ENCODE results near the gene STXBP1.

Gene STXBP1

DNA sequence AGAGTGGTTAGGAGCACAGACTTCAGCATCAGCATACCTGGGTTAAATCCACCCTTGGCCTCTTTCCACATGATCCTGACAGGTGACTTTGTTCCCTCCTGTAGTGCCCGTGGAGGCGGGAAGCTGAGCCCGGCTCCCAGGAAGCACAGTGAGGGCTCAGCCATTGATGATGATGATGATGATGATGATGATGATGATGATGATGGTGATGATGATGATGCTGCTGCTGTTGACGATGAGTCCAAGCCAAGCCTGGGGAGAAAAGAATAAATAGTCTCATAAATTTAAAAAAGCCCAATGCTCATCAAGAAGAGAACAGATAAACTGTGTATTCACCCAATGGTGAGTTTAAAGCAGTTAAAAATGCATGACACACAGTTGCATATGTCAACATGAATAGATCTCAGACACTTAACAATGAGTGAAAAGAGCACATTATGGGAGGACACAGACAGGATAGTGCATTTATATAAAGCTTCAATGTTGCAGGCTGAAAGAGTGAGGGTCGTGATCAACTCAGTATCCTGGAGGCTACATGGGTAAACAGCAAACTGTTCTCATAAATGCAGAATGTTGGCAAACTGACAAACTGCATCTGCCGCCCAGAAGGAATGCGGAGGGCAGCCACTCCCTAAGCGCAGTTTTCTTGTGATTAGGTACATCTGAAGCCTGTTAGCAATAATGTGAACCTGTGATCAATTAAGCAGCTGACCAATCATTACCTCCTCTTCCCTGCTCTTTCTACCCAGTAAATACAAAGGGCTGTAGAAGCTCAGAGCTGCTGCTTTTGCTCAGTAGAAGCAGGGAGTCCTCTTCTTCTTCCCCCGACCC, 83.0 kb downstream of the STXBP1 start:
- no peak for DNase-seq

DNA sequence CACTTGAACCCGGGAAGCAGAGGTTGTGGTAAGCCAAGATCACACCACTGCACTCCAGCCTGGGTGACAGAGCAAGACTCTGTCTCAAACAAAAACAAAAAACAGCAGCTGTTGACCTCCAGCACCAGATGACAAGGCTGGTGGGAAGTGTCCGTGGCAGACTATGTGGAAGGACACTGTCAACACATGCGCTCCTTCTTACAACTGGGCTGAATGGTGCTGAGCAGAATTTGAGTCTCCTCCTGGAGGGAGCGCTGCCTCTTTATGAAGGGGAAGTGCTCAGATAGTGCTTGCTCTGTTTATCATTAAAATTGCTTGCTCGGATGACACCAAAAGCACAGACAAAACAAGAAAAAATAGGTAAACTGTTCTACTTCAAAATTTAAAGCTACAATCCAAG, 85.5 kb downstream of the STXBP1 start:
- DNase-seq: no peak

DNA sequence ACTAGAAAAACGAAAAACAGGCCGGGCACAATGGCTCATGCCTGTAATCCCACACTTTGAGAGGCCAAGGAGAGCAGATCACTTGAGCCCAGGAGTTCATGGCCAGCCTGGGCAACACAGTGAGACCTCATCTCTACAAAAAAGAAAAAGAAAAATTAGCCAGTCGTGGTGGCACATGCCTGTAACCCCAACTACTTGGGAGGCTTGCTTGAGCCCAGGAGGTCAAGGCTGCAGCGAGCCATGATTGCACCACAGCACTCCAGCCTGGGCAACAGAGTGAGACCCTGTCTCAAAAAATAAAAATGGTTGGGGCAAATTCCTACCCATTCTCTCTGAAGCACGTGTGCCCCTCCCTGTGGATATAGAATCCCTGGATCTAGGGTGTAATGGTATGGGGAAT, 86.3 kb downstream of the STXBP1 start:
- no peak for DNase-seq

DNA sequence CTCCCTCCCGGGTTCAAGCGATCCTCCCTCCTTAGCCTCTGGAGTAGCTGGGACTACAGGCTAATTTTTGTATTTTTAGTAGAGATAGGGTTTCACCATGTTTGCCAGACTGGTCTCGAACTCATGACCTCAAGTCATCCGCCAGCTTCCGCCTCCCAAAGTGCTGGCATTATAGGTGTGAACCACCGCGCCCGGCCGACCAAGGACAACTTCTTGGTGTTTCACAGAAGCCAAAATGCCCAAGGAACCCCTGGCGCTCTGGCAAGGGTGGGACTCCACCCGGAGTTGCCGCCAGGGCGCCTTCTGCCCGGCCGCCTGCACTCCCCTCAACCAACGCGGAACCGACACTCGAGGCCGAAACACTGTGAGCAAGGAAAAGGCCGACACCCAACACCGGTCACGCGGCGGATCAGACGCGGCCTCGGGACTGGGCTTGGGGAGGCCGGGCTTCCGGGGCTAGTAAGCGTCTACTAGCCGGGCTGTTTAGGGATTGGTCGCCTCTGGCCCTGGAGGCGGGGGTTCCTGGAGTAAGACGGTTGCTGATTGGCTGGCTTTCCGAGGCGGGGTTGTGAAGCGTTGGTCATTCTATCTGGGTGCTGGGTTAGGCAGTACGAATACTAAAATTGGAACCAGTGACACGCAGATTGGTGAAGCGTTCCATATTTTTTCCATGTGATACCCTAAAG, 87.1 kb downstream of the STXBP1 start:
- peak; percentile 93 for DNase-seq

DNA sequence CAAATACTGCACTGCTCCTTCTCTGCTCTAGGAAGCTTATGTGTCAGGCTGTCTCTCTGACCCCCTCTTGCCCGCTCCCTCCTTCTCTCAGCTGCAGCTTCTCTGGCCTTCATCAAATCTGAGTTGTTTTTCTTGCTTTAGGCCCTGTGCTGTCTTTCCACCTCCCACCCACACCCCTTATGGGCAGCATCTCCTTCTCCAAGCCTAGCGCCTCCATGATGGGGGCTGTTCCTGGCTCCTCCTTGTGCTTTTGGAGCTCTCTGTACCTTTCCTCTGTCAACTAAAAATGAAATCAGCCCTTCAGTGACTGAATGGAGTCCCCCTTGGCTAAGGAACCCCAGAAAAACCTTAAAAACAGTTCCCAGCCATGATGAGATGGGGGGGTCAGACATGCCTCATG, 88.1 kb downstream of the STXBP1 start:
- no peak for DNase-seq

DNA sequence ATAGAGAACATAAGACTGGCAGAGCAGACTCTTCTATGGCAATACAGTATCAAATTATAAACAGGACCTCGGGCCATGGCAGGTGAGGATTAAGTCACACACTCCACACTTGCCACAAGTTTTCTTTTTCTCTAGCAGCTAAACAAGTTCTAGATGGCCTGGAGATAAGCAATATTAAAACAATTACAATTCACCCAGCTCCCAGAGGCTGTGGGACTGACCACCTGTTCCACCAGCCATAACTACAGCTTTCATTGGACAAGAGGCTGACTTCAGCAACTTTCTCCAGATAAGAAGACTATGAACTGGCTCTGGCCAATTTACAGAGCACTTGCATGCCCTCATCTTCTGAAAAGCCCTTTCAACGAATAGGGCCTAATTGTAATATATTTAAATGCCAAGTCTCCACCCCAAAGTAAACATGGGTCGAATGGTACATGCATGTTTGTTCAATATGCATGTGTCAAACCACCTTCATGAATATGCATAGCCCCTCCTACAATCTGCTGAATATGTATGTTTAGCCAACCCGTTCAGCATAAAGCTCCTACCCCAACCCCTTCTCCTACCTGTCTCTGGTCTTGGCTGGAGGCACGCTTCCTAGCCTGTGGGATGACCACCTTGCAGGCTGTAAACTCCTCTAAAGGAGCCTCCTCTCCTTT, 88.6 kb downstream of the STXBP1 start:
- no peak for DNase-seq

DNA sequence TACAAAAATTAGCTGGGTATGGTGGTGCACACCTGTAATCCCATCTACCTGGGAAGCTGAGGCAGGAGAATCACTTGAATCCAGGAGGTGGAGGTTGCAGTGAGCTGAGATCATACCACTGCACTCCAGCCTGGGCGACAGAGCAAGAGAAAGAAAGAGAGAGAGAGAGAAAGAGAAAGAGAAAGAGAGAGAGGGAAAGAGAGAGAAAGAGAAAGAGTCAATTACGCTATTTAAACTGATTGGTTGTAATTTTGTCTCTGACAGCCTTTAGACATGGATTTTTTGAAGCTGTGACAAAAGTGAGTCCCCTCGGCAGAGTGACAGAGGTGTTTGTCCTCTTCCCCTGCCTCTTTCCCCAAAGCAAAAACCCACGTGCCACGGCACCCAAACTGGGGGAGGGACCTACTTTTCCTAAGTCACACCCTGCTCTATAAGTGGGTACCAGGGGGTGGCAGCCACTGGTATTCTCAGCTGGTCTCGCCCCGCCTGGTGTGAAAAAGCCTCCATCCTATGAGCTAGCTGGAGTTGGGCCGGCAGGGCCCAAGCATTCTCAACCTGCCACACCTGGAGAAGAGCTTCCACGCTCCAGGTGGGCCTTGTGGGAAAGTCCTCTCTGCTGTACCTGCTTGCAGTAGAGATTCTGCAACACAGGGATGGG, 91.3 kb downstream of the STXBP1 start:
- no peak for DNase-seq

DNA sequence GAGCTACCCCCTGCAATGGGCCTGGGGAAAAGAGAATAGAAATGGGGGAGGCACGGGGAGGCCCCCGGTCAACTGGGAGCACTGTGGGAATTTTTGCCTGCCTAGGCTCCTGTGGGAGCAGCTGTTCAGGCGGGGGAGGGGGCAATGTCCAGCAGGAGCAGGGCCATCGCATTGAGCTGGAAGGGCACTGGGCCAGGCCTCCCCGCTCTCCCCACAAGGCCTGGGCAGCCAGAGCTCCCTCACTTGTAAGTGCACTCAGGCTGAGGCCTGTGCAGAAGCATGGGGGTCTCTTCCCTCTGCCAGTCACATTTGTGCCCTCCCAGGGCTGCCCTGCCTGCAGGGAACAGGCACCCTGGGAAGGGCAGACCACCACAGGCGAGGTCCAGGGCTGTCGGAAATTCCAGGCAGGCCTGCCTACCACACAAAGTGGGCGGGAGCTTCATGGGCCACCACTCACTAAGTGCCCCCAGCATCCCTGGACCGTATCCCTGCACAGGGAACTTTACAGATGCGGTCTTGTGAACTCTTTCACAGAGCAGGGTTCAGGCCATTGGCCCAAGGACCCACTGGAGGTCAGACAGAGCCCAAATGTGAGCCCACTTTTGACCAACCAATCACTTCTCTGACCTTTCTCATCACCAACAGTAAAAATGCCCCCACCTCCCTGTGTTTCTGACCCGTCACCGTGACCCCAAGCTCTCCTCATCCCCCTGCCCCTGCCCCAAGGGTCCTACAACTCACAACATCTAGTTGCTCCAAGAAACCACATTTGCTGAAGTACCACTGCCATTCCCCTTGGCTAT, 93.7 kb downstream of the STXBP1 start:
- DNase-seq: no peak

DNA sequence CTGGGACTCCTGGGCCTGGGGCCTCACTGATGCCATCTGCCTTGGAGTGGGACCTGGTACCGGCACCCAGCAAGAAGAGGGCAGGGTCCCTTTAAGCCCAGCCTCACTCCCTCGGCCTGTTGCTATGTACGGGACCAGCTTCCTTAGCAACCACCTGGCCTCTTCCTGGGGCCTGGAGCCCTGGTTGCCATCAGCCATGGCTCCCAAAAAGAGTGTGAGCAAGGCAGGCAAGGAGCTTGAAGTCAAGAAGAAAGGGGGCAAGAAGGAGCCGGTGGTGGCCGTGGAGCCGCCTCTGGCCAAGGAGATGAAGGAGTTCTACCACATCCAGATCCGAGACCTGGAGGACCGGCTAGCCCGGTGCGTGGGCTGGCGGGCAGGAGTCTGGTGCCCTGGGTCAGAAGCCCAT, 94.8 kb downstream of the STXBP1 start, which contains the start of gene CFAP157:
TSS of gene CFAP157 (plus strand) at position 153 of the 406 bp plus-strand sequence. CDS start at position 197, 44 bp downstream.
- DNase-seq: no peak

DNA sequence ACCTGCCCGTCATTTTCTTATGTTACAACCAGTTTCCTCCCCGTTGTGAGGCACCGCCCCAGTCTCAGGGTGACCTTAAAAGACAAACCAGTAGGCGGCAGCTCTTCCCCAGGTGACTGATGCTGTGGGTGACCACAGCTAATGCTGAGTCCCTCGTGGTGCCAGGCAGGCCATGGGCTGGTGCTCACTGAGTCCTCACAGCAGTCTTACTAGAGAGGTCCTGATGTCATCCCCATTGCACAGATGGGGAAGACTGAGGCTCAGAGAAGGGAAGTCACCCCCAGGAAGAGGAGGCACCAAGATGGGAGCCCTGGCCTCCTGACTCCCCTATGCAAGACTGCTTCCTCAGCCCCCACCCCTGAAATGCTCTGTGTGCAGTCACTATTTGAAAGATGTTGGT, 95.7 kb downstream of the STXBP1 start:
- peak; percentile 50 to 72 for DNase-seq

DNA sequence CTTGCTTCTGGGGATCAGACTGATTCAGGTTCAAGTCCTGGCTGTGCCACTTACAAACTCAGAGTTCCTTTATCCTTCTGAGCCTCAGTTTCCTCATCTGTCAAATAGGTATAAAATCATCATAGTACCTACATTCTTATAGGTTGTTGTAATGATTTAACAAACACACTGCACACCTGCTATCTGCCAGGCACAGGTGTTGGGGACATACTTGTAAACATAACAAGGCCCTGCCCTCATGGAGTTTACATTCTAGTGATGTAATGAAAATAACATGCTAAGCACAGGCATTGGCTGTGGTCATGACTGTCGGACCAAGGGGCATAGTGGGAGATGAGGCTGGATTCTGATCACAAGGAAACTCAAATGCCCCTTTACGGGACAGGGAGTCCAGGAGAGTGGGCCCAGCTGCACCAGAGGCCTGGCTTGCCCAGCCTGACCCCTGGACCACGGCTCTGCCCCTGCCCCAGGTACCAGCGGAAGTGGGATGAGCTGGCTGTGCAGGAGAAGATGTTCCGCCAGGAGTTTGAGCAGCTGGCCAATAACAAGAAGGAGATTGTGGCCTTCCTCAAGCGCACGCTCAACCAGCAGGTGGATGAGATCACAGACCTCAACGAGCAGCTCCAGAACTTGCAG, 97.0 kb downstream of the STXBP1 start:
- DNase-seq: no peak

DNA sequence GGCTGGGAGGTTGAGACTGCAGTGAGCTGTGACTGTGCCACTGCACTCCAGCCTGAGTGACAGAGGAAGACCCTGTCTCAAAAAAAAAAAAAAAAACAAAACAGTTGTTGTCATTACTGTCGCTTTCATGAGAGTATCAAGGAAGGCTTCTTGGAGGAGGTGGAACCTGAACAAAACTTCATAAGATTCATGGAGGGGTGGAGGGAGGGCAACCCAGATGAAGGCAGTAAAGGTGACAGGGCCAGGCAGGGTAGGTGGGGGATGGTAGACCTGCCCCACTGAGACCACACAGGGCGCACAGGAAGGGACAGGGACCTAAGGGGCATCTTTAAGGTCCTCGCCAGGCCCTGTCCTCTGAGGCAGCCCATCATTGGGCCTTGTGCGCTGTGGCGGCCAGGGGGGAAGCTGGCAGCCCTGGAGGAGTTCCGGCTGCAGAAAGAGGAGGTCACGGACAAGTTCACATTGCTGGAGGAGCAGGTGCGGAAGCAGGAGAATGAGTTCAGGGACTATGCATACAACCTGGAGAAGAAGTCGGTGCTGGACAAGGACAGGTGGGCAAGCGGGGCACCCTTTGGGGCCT, 98.2 kb downstream of the STXBP1 start:
- DNase-seq: no peak

DNA sequence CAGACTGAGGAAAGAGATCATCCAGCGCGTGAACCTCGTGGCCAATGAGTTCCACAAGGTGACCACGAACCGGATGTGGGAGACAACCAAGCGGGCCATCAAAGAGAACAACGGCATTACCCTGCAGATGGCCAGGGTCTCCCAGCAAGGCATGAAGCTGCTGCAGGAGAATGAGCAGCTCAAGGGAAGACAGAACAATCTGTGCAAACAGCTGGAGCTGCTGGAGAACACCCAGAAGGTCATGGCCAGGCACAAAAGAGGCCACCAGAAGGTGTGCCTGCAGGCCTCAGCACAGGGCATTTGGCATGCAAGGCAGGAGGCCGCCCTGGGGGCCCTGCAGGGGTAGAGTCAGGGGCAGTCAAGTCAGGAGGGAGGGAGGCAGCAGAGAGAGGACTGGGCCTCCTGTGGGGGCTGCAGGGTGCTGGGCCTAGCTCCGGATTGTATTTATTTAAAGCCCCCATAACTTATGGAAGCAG, 99.2 kb downstream of the STXBP1 start:
- DNase-seq: peak in 1 of 2 donors; percentile 24

DNA sequence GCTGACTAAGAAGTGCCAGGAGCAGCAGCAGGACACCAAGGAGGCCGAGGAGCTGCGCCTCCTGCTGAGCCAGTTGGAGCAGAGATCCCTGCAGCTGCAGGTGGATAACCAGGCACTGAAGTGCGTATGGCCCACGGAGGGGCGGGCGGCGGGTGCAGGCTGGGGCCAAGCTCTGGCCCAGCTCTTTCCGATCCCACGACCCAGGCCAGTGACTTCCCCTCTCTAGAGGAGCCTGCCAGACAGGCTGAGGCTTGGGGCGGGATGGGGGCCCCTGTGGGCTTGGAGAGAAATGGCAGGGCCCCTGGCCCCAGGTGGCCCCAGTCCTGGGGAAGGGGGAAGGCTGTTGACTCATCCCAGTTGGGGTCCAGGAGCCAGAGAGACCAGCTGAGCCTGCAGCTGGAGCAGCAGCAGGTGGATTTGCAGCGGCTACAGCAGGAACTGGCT, 99.8 kb downstream of the STXBP1 start:
- DNase-seq: no peak

DNA sequence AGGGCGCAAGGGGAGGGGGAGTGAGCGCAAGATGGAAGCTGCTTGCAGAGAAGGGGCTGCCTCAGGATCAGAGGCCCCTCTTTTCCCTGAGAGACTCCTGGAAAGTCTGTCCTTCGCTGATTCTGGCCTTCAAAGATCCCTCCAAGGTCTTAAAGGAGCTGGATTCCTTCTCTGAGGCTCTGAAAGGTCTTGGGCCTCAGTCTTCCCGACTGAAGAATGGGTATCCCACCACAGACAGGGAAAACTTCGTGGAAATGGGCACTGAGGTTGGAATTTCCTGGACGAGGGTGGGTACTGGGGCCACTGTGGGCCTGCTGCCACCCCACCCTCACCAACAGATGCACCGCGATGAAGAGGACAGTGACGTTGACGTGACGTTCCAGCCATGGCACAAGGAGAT, 100.3 kb downstream of the STXBP1 start:
- DNase-seq: no peak

DNA sequence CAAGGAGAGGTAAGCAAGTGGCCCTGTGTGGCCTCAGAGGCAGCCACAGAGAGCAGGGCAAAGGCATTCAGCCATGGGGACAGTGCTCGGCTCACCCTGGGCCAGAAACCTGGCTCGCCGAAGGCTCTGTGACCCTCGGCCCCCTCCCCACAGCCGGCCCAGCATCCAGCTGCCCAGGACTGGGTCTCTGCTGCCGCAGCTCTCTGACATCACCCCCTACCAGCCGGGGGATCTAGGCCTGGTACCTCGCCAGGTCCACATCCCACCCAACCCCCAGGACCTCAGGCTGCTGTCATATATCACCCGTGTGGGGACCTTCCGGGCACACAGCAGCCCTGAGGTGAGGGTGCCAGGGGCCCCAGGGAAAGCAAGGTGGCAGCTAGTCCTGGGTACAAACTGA, 100.8 kb downstream of the STXBP1 start:
- DNase-seq: no peak

DNA sequence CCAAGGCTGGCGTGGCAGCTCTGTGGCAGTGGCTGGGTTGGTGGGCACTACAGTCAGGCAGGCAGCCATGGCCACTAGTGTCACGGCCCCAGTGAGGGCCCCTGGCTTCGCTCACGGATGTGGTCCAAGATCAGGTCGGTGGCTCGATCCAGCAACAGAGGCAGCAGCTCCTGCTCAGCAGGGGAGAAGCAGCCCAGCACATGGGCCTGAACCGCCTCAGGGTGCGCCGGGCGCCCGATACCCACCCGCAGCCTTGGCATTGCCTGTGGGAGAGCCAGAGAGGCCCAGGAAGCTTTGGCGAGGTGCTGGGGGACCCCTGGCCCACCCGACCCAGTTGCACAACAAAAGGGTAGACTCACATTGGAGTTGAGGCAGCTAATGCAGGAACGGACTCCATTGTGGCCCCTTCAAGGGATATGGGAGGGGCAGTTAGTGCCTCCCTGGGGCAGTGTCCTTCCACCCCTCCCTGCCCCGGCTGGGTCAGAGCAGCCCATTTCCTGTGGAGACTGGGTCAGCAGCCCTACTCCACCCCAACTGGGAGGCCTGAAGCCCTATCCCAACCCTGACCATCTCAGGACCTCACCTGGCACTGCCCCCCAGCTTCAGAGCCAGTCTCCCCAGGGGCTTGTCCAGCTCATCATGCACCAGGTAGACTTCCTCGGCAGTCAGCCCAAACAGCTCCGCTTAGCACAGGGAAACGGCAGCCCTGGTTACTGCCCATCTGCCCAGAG, 102.1 kb downstream of the STXBP1 start:
- no peak for DNase-seq

DNA sequence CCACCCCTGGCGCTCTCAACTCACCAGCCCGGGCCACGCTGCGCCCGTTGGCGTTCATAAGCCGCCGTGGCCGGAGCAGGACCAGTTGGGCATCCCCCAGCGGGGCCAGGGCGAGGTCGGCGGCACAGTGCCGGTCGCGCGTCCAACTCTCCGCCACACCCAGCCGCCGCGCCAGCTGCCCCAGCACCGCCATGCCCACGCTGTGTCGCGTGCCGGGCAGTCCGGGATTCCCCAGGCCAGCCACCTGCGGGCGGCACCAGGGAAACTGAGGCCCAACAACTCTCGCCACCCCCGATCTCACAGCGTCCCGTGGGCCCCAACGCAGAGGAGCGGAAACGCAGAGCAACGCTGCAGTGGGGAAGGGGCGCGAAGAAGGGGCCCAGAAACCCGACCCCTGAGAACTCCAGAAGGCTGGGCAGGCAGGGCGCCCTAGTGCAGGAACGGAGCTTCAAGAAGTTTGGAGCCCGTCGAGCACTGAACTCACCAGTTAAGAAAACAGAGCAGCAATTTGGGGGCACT, 102.9 kb downstream of the STXBP1 start:
- DNase-seq: no peak

DNA sequence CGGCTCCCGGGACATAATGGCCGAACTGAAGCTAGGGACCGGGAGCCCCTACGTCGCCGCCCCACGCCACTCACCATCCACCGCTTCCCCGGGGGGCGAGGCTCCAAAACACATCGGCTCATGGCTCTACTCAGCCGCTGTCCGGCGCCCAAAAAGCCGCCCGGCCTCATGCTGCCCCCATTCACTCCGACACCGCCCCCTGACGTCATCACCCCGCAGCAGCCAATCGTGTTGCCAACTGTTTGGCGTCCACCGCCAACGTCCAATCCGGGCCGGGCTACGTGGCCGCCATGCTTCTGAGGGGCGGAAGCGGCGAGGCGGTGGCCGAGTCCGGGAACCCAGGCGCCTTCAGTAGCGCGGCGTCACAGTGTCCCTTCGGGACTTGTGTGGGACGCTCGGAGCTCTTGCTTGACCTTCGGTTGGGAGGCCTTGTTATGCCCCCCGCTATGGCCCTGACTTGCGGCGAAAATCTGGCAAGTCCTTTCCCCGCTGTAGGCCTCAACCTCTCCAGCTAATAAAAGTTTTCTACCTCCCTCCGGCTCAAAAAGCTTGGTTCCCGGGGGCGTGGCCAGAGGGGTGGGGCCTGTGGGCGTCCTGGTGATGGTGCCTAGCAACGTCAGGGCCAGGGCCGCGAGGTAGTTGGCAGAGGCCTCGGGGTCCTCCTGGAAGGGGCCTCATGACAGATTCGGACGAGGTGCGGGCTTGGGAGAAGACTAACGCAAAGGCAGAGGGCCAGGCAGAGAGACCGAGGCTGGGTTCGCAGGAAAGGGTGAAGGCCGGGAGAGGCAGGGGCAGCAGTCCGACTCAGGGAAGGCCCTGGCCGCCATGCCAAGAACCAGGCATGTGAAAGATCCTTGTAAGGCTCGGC, 103.6 kb downstream of the STXBP1 start, which contains the start of the genes PTRH1 and TTC16:
TSS of gene PTRH1 (minus strand) at position 194 of the 868 bp plus-strand sequence. CDS start at position 170, 24 bp downstream.
TSS of gene TTC16 (plus strand) at position 610 of the 868 bp plus-strand sequence. CDS start at position 677, 67 bp downstream.
- DNase-seq: peak; percentile 94 to 96

Data from CD4-positive, alpha-beta T cell treated with Interleukin-4 for 1 hour (primary cell).